HCT116 (cell line): Measurements from ENCODE around the gene POMT2. TPM values are rescaled to one million over a fixed set of nuclear protein-coding genes. Genes with fewer than 3 reads are reported as not detected.

Experiments used
- ATAC-seq: fragments of 200-7000 bp; cut with Tn5 transposase; 2 replicates; pipeline ENCODE4 v1.9.1; 2020; ENCODE audit warnings: mild to moderate bottlenecking, moderate library complexity
- BruUV-seq: library from RNA; stranded (reverse); fragments of 400-500 nt; replicated peaks from 2 replicates; lab custom pipeline; 2021; lab: Mats Ljungman, UMichigan
- CTCF ChIA-PET: fragments of 300-600 bp; sonication (Branson Sonifier 250); formaldehyde crosslinking; loops from one replicate; lab custom pipeline; 2021; ENCODE audit warnings: antibody characterized with exemption; lab: Charles Lee
- POLR2A ChIA-PET: fragments of 300-600, 350-600 bp; sonication (Branson Sonifier 250); formaldehyde crosslinking; loops from one replicate; lab custom pipeline; 2021; ENCODE audit warnings: antibody characterized with exemption; lab: Charles Lee
- RAD21 ChIA-PET, 2 experiments: fragments of 300-600 bp; sonication (Branson Sonifier 250); formaldehyde crosslinking; loops; one replicate each; lab custom pipeline; 2023; ENCODE audit warnings: low total read pairs in 2 of 2; ENCODE audit not compliant: uncharacterized antibody in 2 of 2, unreplicated experiment in 2 of 2, low non-redundant PET in 1 of 2; lab: Charles Lee
- DNase-seq: peaks from one replicate; pipeline ENCODE4 v3.0.0-alpha.2; 2010; ENCODE audit warnings: low read depth, low spot score
- H2AFZ ChIP-seq: fragments of 200-600 bp; shearing (Covaris generic), sonication (generic); 2 replicates; pipeline ENCODE4 v1.6.1; 2017; ENCODE audit warnings: low read depth, mixed run types, mixed read lengths, antibody characterized with exemption, low read length; ENCODE audit not compliant: poor library complexity, severe bottlenecking
- H3K27ac ChIP-seq: 2 replicates; pipeline ENCODE4 v1.5.1; 2012; ENCODE audit warnings: low read depth, low read length
- H3K27me3 ChIP-seq: fragments of 200-600 bp; sonication (generic); 2 replicates; pipeline ENCODE4 v1.6.1; 2016; ENCODE audit warnings: mixed run types, low read length, mixed read lengths; ENCODE audit not compliant: insufficient read depth
- H3K36me3 ChIP-seq, 2 experiments: fragments of 200-500 bp in 1 of 2; fragments of 200-600 bp in 1 of 2; sonication (Bioruptor generic) in 1 of 2; sonication (generic) in 1 of 2; 2 replicates each; pipeline versions ENCODE4 v1.5.1 to v1.6.1; 2014 to 2016; ENCODE audit warnings: low read length in 2 of 2, inconsistent platforms in 1 of 2, mixed read lengths in 1 of 2, mixed run types in 1 of 2; ENCODE audit not compliant: insufficient read depth in 2 of 2, control insufficient read depth in 1 of 2
- H3K4me1 ChIP-seq, 2 experiments: fragments of 200-600 bp in 1 of 2; sonication (generic) in 1 of 2; 2 replicates each; pipeline versions ENCODE4 v1.5.1 to v1.6.1; 2012 to 2017; ENCODE audit warnings: low read length in 2 of 2, inconsistent platforms in 1 of 2, mild to moderate bottlenecking in 1 of 2, mixed read lengths in 1 of 2, mixed run types in 1 of 2, moderate library complexity in 1 of 2; ENCODE audit not compliant: insufficient read depth in 2 of 2, control insufficient read depth in 1 of 2
- H3K4me2 ChIP-seq: fragments of 200-600 bp; sonication (generic); 2 replicates; pipeline ENCODE4 v1.6.1; 2017; ENCODE audit warnings: mixed run types, low read length, mixed read lengths
- H3K4me3 ChIP-seq, 2 experiments: fragments of 200-600 bp in 1 of 2; sonication (generic) in 1 of 2; replicated peaks in 1 of 2; 2 replicates each; pipeline ENCODE4 v1.5.1; 2011 to 2016; ENCODE audit warnings: low read length in 2 of 2, control low read depth in 1 of 2, low read depth in 1 of 2, mild to moderate bottlenecking in 1 of 2, mixed read lengths in 1 of 2, mixed run types in 1 of 2
- H3K79me2 ChIP-seq: fragments of 200-600 bp; sonication (generic); 2 replicates; pipeline ENCODE4 v1.6.1; 2017; ENCODE audit warnings: mild to moderate bottlenecking, mixed run types, low read length, moderate library complexity, mixed read lengths; ENCODE audit not compliant: insufficient read depth
- H3K9ac ChIP-seq: fragments of 200-600 bp; sonication (generic); 2 replicates; pipeline ENCODE4 v1.6.1; 2016; ENCODE audit warnings: low read length, mixed read lengths
- H3K9me2 ChIP-seq: fragments of 200-600 bp; sonication (generic), shearing (Covaris generic); 2 replicates; pipeline ENCODE4 v1.6.1; 2017; ENCODE audit warnings: mixed run types, mild to moderate bottlenecking, moderate library complexity; ENCODE audit not compliant: insufficient read depth
- H3K9me3 ChIP-seq, 2 experiments: fragments of 200-500 bp in 1 of 2; fragments of 200-600 bp in 1 of 2; sonication (Bioruptor generic) in 1 of 2; sonication (generic) in 1 of 2; 2 replicates each; pipeline ENCODE4 v1.6.1; 2014 to 2017; ENCODE audit warnings: low read length in 2 of 2, mixed read lengths in 2 of 2, inconsistent platforms in 1 of 2, low read depth in 1 of 2, mild to moderate bottlenecking in 1 of 2, mixed run types in 1 of 2, moderate library complexity in 1 of 2; ENCODE audit not compliant: control insufficient read depth in 1 of 2, insufficient read depth in 1 of 2
- H4K20me1 ChIP-seq: fragments of 200-600 bp; sonication (generic), shearing (Covaris generic); 2 replicates; pipeline ENCODE4 v1.6.1; 2017; ENCODE audit warnings: mixed run types, mild to moderate bottlenecking, moderate library complexity; ENCODE audit not compliant: insufficient read depth
- ATF3 ChIP-seq: IDR thresholded peaks from 2 replicates; pipeline ENCODE4 v1.6.1; 2012
- CBX3 ChIP-seq: IDR thresholded peaks from 2 replicates; pipeline ENCODE4 v1.6.1; 2012; ENCODE audit warnings: low read depth
- CTCF ChIP-seq, 3 experiments: fragments of 200-600 bp in 1 of 3; sonication (generic) in 1 of 3; IDR thresholded peaks in 2 of 3; conservative IDR thresholded peaks in 1 of 3; 2 replicates each; pipeline ENCODE4 v1.5.1; 2012 to 2017; ENCODE audit warnings: low read depth in 2 of 3, low read length in 2 of 3, antibody characterized with exemption in 1 of 3, borderline replicate concordance in 1 of 3, control low read depth in 1 of 3, mild to moderate bottlenecking in 1 of 3, mixed read lengths in 1 of 3, mixed run types in 1 of 3, moderate library complexity in 1 of 3; ENCODE audit not compliant: insufficient read depth in 1 of 3
- EGR1 ChIP-seq: IDR thresholded peaks from 2 replicates; pipeline ENCODE4 v1.6.1; 2012; ENCODE audit warnings: low read depth
- ELF1 ChIP-seq: IDR thresholded peaks from 2 replicates; pipeline ENCODE4 v1.6.1; 2012; ENCODE audit warnings: low read depth, borderline replicate concordance
- FOSL1 ChIP-seq: IDR thresholded peaks from 2 replicates; pipeline ENCODE4 v1.6.1; 2012; ENCODE audit warnings: low read depth
- JUND ChIP-seq: IDR thresholded peaks from 2 replicates; pipeline ENCODE4 v1.6.1; 2012
- POLR2A ChIP-seq: IDR thresholded peaks from 2 replicates; pipeline ENCODE4 v1.7.0; 2011; ENCODE audit warnings: borderline replicate concordance; ENCODE audit not compliant: insufficient read depth, insufficient read length; ENCODE audit errors: extremely low read depth
- RAD21 ChIP-seq: IDR thresholded peaks from 2 replicates; pipeline ENCODE4 v1.6.1; 2012; ENCODE audit warnings: low read depth, mild to moderate bottlenecking
- SIN3A ChIP-seq: IDR thresholded peaks from 2 replicates; pipeline ENCODE4 v1.6.1; 2012; ENCODE audit warnings: low read depth
- SP1 ChIP-seq: IDR thresholded peaks from 2 replicates; pipeline ENCODE4 v1.6.1; 2012; ENCODE audit warnings: low read depth
- SRF ChIP-seq: IDR thresholded peaks from 2 replicates; pipeline ENCODE4 v1.6.1; 2012; ENCODE audit warnings: low read depth
- TCF7L2 ChIP-seq: IDR thresholded peaks from 2 replicates; pipeline ENCODE4 v1.7.0; 2011; ENCODE audit warnings: borderline replicate concordance, inconsistent platforms; ENCODE audit not compliant: insufficient read depth, insufficient read length; ENCODE audit errors: extremely low read depth
- YY1 ChIP-seq: IDR thresholded peaks from 2 replicates; pipeline ENCODE4 v1.6.1; 2011; ENCODE audit warnings: low read length, low read depth, moderate library complexity, mild to moderate bottlenecking; ENCODE audit not compliant: insufficient replicate concordance; ENCODE audit errors: extremely low read depth
- ZBTB33 ChIP-seq: IDR thresholded peaks from 2 replicates; pipeline ENCODE4 v1.6.1; 2011; ENCODE audit warnings: mild to moderate bottlenecking, low read length, moderate library complexity; ENCODE audit not compliant: insufficient replicate concordance; ENCODE audit errors: extremely low read depth
- intact Hi-C: fragments of 100-400 bp; cut with micrococcal nuclease; formaldehyde crosslinking; loops from 2 replicates; pipeline ENCODE4 v1.10.0; 2022
- total RNA-seq: library from RNA; stranded (reverse); gene quantifications from one replicate; pipeline ENCODE4 v1.2.1, GENCODE V29; 2021; ENCODE audit not compliant: unreplicated experiment

Gene POMT2
- total RNA-seq, 1 experiment from 2014 or later = 30.2 TPM

GRCh38 chr14:77309131-77309530, 11.6 kb downstream of the POMT2 start:
- H3K27ac ChIP-seq = no peak overlapping the region
- intact Hi-C loops = loop anchor here (5.0 kb wide), 1 partner anchor 437 kb away; no protein-coding TSS in a partner anchor
- ChIA-PET RAD21 (no interaction called here), POLR2A (no interaction called here), CTCF (no interaction called here)
- DNase-seq = no peak
- no peak for ATAC-seq
- no peak for TF ChIP-seq SRF
- no peak for TF ChIP-seq EGR1
- TF ChIP-seq ELF1 = no peak
- TF ChIP-seq POLR2A = no peak
- TF ChIP-seq RAD21 = no peak
- no peak for TF ChIP-seq ATF3
- TF ChIP-seq CTCF (IDR thresholded peaks at IDR 0.05 in 2 of 3, conservative IDR thresholded peaks at IDR 0.05 in 1 of 3; ENCODE audit: borderline replicate concordance in 1 of 3, insufficient read depth in 1 of 3, low read depth in 2 of 3, low read length in 2 of 3) = no peak
- no peak for TF ChIP-seq YY1
- no peak for TF ChIP-seq SIN3A
- TF ChIP-seq FOSL1 = no peak
- TF ChIP-seq SP1 = no peak
- TF ChIP-seq TCF7L2 = no peak
- TF ChIP-seq ZBTB33 = no peak
- TF ChIP-seq JUND = no peak
- no peak for TF ChIP-seq CBX3
- H2AFZ ChIP-seq = no peak overlapping the region
- no peaks in the 10 kb centered on the region for H4K20me1 ChIP-seq
- no peaks in the 10 kb centered on the region for H3K9me2 ChIP-seq
- no TSS peak for BruUV-seq
- no peaks in the 10 kb centered on the region for H3K79me2 ChIP-seq
- H3K9ac ChIP-seq = no peak overlapping the region
- H3K4me2 ChIP-seq = no peak overlapping the region
- H3K27me3 ChIP-seq = no peaks in the 10 kb centered on the region
- peaks cover 3 to 5% of the 10 kb centered on the region in 2 experiments for H3K4me1 ChIP-seq
- H3K4me3 ChIP-seq = no peak overlapping the region
- H3K36me3 ChIP-seq = no peaks in the 10 kb centered on the region; a peak in 1 of 4 replicates
- no peaks in the 10 kb centered on the region for H3K9me3 ChIP-seq
